HPDE6-E6E7 (cell line): ENCODE data around the gene PRPS1L1.

ENCODE experiments used
- DNase-seq: peaks from one replicate; pipeline ENCODE4 v3.0.0; 2011; ENCODE audit warnings: missing footprints; ENCODE audit errors: extremely low spot score

PRPS1L1 gene

DNA sequence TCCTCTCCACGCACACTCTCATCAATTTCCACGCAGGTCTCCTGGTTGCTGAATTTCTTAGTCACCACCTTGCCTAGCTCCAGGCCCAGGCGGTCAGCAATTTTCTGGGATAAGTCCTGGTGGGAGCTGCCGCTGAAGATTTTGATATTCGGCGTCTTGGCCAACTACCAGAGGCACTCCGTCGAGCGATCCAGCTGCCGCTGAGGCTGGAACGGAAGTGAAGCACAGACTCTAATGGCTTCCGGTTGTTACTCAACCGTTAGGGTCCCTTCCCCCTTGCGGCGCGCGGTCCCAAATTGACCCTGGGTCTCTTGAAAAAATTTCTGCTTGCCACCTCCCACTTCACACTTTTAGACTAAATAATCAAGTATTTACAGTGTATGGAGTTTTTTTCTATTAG, at the start of gene PRPS1L1:
Gene PRPS1L1, minus strand, starts transcription at position 219 of the 400 bp plus-strand sequence.
- DNase-seq, result no peak

GRCh38 chr7:18076461-18076860, 48.8 kb upstream of the PRPS1L1 start:
- DNase-seq, result no peak

- no peak for DNase-seq
Observed at GRCh38 chr7:18068745-18069144, 41.1 kb upstream of the PRPS1L1 start.

GRCh38 chr7:18064242-18064838, 36.7 kb upstream of the PRPS1L1 start:
- no peak for DNase-seq

DNA sequence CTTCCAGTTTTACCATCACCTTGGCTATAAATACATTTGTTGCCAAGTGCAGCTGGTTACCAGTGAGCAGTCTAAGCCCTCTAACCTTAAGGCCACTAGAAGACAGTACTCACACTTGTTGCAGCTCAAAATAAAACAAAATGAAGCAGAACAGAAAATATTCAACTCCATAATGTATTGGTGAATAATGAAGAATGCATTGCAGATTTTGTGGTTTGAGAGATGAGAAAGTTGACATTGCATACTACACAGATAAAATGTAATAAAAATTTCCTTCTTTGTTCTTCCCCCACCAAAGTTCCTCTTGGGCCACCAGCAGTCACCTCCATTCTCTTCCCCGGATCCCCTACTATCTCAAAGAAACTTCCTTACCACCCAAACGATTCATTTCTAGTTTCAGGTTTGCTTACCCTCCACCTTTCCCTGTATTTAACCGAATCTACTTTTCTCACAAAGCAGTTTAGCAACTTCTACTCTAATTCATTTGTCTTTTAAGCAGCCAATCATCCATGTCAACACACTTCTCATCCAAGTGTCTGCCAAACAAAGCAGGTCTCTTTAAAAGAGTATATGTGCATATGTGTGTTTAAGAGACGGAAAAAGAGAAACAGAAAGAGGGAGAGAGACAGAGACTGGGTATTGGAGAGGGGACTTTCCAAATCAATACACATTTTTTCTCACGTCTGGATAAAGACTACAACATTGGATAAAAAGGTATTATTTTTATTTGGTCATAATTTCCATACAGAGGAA, 35.7 kb upstream of the PRPS1L1 start:
- no peak for DNase-seq

DNA sequence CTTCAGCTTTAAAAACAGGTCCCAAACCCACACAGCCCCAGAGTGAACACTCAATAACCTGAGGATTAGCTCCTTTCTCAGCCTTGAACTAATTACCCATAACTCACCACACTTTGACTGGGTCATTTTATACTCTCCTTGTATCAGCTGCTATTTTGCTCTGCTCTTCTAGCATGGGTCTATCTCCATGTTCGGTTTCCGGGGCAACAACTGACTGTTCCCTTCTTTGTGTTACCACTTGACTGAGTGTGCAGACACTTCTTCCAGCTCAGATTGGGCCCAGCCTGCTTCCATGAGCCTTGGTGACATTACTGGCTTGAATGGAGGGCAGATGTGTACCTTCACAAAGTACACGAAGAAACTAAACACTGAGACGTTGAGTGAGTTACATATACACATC, 31.5 kb upstream of the PRPS1L1 start:
- DNase-seq, result no peak

DNA sequence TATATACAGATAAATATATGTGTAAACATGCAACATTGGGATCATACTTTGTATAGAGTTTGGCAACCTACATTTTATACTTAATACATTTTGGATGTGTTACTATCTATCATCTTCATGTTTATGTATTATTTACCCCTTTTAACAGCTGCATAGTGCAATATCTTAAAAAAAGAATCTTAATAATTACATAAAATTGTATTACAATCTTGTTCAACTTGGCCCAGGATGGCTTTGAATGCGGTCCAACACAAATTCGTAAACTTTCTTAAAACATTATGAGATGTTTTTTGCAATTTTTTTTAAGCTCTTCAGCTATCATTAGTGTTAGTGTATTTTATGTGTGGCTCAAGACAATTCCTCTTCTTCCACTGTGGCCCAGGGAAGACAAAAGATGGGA, 26.3 kb upstream of the PRPS1L1 start:
- DNase-seq, result no peak

GRCh38 chr7:18053177-18053928, 25.7 kb upstream of the PRPS1L1 start:
- DNase-seq, result peak; percentile 12

- DNase-seq, result no peak
Observed at GRCh38 chr7:18049262-18049661, 21.6 kb upstream of the PRPS1L1 start.

DNA sequence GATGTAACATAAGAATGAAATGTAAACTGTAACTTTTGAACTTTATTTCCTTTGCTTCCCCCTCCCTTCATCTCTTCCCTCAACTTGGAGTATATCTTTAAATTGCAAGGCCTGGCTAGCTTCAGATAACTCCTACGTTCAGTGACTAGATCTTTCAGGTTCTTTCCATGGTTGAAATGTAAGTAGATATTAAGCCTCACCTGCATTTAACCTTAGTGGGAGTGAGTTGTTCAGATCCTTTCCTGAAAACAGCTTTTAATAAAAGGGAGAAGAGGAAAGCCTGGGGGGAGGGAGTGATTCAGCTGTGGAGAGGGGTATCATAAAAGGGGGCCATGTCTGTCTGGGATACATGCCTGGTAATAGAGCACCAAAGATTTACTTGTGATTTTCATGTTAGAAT, 19.0 kb upstream of the PRPS1L1 start:
- DNase-seq, result no peak

- no peak for DNase-seq
Observed at GRCh38 chr7:18045171-18045570, 17.5 kb upstream of the PRPS1L1 start.

DNA sequence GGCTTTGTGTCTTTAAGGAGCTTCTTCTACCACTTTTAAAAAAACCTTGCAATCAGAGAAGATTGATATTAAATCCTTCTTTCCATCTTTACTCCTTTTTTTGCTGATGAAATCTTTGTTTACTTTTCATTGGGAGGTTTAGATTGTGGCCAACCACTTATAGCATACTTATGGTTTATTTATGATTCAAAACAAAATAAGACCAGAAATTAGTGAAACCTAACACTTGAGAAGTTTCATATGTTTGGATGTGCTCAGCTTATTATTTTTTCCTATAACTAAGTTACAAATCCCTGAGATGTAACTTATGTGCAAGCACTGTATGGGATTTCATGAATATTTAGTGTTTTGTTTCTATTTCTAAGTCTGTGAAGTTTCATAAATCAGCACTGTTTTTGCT, 13.5 kb upstream of the PRPS1L1 start:
- no peak for DNase-seq

GRCh38 chr7:18040196-18040595, 12.6 kb upstream of the PRPS1L1 start:
- peak; percentile 7 for DNase-seq

GRCh38 chr7:18038382-18038781, 10.7 kb upstream of the PRPS1L1 start:
- DNase-seq, result no peak

DNA sequence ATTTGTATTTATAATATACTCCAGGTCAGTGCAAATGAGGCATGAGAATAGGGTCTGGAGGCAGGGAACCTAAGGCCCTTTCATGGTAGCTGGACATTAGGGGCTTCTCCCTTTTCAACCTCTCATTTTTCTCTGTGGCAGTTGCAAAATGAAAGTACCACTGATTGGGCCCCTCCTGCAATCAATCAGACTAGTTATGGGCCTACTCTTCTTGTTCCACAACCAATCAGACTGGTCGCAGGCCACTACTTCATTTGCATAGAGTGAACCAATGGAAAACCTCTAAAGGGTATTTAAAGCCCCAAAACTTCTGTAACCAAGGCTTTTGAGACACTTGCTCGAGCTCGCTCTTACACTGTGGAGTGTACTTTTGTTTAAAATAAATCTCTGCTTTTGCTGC, 10.0 kb upstream of the PRPS1L1 start:
- no peak for DNase-seq

GRCh38 chr7:18036783-18037182, 9.1 kb upstream of the PRPS1L1 start:
- DNase-seq, result no peak

DNA sequence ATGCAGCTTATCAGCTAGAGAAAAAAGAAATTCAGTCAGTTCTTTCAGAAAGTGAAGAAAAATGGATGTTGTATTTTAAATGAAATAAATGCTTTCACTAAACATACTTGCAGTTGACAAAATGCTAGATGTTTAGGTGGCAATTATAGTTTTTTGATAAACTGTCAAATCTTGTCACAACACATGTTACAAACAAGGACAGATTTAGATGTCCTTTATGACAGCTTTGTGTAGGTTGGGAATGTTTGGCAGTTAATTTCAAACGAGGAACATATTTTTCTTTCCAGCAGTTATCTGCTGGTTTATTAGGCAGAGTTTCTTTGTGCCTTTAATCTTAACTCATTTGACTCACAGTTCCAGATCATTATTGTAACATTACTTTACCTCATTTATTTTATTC, 3.1 kb upstream of the PRPS1L1 start:
- DNase-seq, result no peak

GRCh38 chr7:18020138-18020715, 7.4 kb downstream of the PRPS1L1 start:
- no peak for DNase-seq

- peak; percentile 58 for DNase-seq
Observed at GRCh38 chr7:18019555-18019954, 8.1 kb downstream of the PRPS1L1 start.

DNA sequence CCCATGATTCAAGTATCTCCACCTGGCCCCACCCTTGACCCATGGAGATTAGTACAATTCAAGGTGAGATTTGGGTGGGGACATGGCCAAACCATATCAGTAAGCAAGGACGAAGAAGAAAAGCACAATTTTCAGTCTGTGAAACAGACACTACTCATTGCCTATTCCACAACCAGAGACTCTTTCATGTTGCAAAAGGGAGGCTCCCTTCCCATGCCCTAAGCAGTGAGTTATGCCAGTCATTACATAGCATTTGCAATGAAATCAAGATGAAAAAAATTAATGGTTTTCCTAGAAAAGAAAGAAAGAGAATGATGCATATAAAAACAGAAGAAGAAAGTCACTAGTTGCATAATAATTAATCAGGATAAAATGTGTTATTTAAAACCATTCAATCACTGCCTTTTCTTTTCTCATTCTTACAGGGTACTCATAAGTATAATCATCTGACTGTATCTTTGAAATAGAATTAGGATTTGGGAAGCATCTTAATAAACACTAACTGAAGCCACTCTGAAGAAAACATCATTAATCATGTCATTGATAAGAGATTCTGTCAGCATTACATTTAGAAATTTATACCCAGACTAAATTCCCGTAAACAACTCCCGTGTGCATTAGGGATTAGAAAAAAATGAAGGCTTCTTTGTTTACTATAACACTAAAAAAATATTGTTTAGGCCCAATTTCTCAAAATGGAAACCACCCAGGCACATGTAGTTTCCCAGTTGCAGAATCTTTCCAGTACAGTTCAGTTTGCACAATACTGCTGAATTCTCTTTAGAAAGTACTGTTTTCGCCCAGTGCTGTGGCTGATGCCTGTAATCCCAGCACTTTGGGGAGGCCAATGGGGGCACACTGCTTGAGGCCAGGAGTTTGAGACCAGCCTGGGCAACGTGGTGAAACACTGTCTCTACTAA, 9.1 kb downstream of the PRPS1L1 start:
- DNase-seq, result no peak
